ENCODE measurements around the gene GPRIN1. TPM values are rescaled to one million over a fixed set of nuclear protein-coding genes. Genes with fewer than 3 reads are reported as not detected.

GPRIN1 gene
- total RNA-seq, 6 donors from 2014 or later, result under 0.01 to 4.0 (median 1.3) TPM

DNA sequence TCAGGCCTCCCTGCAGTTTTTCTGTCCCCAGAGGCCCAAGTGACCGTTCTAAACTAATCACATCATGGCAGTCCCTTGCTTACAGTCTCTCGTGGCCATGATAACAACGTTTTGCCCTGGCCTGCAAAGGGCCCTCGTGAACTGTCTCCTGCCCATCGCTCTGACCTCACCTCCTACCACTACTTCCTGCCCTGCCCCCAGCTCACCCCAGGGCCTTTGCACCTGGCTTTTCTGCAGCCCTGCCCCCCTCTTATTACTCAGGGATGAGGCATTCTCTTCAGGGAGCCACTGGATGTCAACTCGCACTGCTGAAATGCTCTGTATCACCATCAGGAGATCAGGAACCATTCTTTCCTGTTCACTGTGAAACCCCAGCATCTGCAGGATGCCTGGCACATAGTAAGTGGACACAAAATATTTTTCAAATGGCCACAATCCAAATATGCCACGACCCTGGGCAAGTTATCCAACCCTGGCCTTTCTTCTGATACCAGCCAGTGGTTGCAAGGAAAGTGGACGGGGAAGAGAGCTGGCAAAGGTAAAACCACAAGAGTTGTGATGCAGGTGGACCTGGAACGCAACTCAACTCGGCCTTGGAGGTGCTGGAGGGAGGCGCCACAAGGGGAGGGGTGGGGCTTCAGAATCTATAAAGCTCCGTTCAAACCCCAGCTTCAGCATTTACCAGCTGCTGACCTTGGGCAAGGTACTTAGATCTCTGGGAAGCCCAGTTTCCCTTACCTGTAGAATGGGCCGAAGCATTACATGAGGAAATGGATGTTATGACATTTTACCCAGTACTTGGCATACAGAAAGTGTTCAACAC lies 18.7 kb upstream of the GPRIN1 start:
- H3K27me3 ChIP-seq, result peaks cover 0 to 43% (median 23%) of the 10 kb centered on the region in 4 donors
- no peaks in the 10 kb centered on the region for H3K36me3 ChIP-seq
- H3K9me3 ChIP-seq, result no peaks in the 10 kb centered on the region
- no peak for ATAC-seq (ENCODE audit: low FRiP score in 2 of 2)
- TF ChIP-seq POLR2AphosphoS5 (IDR thresholded peaks at IDR 0.05), result no peak
- TF ChIP-seq POLR2A (IDR thresholded peaks at IDR 0.05), result no peak
- TF ChIP-seq EP300 (IDR thresholded peaks at IDR 0.05), result no peak
- TF ChIP-seq, protein P1, sequence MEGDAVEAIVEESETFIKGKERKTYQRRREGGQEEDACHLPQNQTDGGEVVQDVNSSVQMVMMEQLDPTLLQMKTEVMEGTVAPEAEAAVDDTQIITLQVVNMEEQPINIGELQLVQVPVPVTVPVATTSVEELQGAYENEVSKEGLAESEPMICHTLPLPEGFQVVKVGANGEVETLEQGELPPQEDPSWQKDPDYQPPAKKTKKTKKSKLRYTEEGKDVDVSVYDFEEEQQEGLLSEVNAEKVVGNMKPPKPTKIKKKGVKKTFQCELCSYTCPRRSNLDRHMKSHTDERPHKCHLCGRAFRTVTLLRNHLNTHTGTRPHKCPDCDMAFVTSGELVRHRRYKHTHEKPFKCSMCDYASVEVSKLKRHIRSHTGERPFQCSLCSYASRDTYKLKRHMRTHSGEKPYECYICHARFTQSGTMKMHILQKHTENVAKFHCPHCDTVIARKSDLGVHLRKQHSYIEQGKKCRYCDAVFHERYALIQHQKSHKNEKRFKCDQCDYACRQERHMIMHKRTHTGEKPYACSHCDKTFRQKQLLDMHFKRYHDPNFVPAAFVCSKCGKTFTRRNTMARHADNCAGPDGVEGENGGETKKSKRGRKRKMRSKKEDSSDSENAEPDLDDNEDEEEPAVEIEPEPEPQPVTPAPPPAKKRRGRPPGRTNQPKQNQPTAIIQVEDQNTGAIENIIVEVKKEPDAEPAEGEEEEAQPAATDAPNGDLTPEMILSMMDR (IDR thresholded peaks at IDR 0.05), result no peak
- no peak overlapping the region for H3K4me3 ChIP-seq
- no peak overlapping the region for H3K27ac ChIP-seq
- H3K4me1 ChIP-seq, result peaks cover 12 to 18% (median 13%) of the 10 kb centered on the region in 4 donors
- WGBS, 2 donors, result 49 to 51% methylated on average over 13 of the region's 13 CpGs
- no peak for DNase-seq

DNA sequence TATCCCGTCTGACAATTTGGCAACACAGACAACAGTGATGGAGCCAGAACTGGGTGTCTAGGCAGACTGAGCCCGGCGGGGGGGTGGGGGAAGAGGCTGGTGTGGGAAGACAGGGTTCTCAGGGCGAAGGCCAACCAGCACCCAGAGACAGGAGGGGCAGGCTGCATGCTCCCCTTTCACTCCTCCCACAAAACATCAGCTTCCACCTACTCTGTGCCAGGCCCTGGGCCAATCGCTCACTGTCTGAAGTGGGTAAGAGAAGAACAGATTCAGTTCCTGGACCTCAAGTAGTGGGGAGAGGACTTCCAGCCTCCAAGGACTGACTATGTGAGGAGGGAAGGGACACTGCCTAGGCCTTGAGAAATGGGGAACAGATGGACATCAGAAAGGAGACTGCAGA lies 17.6 kb upstream of the GPRIN1 start:
- ATAC-seq (ENCODE audit: low FRiP score in 2 of 2), result no peak
- Histone ChIP-seq H3K9me3 (no peaks in the 10 kb centered on the region), H3K27ac (no peak overlapping the region), H3K4me3 (no peak overlapping the region), H3K4me1 (peaks cover 12 to 18% (median 13%) of the 10 kb centered on the region in 4 donors), H3K36me3 (no peaks in the 10 kb centered on the region), H3K27me3 (peaks cover 0 to 40% (median 23%) of the 10 kb centered on the region in 4 donors)
- WGBS, 2 donors, result 64 to 77% methylated on average over 5 of the region's 5 CpGs
- TF ChIP-seq POLR2AphosphoS5 (IDR thresholded peaks at IDR 0.05), result no peak
- no peak for TF ChIP-seq POLR2A (IDR thresholded peaks at IDR 0.05)
- no peak for TF ChIP-seq EP300 (IDR thresholded peaks at IDR 0.05)
- TF ChIP-seq, protein P1 (IDR thresholded peaks at IDR 0.05), result no peak
- no peak for DNase-seq

DNA sequence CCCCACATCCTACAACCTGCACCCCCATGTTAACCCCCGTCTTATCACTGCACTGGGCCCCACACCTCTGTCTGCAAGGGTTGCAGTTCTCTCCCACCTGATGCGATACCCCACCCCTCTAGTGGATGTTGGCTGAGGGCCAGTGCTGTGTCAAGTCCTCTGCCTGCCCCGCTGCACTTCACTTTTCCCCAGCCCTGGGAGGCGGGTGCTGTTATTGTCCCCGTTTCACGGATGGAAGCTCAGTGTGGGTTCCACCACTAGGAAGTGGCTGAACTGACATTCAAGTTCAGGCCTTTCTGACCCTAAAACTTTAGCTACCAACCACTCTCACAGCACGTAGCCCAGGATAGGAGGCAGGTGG lies 16.9 kb upstream of the GPRIN1 start:
- Histone ChIP-seq H3K36me3 (no peaks in the 10 kb centered on the region), H3K4me3 (no peak overlapping the region), H3K27me3 (peaks cover 0 to 41% (median 24%) of the 10 kb centered on the region in 4 donors), H3K9me3 (no peaks in the 10 kb centered on the region), H3K27ac (no peak overlapping the region), H3K4me1 (peaks cover 12 to 18% (median 13%) of the 10 kb centered on the region in 4 donors)
- DNase-seq (no peak), ATAC-seq (ENCODE audit: low FRiP score in 2 of 2) (no peak)
- WGBS, 2 donors, result 37 to 52% methylated on average over 7 of the region's 7 CpGs
- no peak for TF ChIP-seq POLR2AphosphoS5 (IDR thresholded peaks at IDR 0.05)
- TF ChIP-seq, protein P1 (IDR thresholded peaks at IDR 0.05), result no peak
- TF ChIP-seq POLR2A (IDR thresholded peaks at IDR 0.05), result no peak
- TF ChIP-seq EP300 (IDR thresholded peaks at IDR 0.05), result no peak

DNA sequence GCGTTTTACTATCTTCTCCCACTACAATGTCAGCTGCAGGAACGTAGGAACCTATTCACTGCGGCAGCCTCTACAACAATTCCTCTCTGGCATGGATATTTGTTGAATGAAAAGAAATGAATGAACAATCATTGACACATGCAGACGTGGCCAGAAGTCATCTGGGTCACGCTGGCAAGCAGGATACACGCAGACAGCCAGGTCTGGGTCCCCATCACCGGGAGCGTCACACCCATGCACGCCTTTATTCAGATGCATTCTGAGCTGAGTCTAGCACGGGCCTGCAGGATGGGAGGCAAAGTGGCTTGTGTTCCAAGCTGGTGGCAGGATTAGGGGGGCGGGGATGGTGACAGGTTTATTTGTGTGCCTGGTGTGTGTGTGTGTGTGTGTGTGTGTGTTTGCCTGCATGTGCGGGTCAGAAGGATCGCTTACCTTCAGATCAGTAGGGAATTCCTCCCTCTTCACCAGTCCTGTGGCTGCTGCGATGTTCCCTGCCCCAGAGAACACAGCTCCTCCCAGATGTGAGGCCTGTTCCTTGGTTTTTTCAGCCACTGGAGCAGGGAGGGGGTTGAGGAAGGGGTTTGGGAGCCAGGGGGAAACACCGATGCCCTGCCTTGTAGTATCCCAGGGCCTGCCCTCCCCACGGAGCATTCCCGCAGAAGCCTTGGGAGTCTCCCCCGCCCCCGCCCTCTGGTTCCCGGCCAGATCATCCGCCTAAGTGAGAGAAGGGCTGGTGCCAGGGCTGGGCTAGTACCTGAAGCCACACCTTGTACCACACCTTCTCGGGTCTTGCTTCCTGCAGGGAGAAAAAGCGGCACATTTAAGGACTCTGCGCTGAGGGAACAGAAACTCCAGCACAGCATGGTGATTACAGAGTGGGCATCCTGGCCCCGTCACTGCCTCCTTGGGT lies 16.3 kb upstream of the GPRIN1 start:
- H3K9me3 ChIP-seq, result no peaks in the 10 kb centered on the region
- no peak overlapping the region for H3K4me3 ChIP-seq
- no peak overlapping the region for H3K27ac ChIP-seq
- DNase-seq, result no peak
- no peaks in the 10 kb centered on the region for H3K36me3 ChIP-seq
- peaks cover 0 to 47% (median 25%) of the 10 kb centered on the region in 4 donors for H3K27me3 ChIP-seq
- peaks cover 12 to 18% (median 13%) of the 10 kb centered on the region in 4 donors for H3K4me1 ChIP-seq
- 50 to 52% methylated on average over 20 to 25 of the region's 25 CpGs for WGBS, 2 donors
- ATAC-seq (ENCODE audit: low FRiP score in 2 of 2), result no peak
- TF ChIP-seq POLR2A (IDR thresholded peaks at IDR 0.05) (no peak), POLR2AphosphoS5 (IDR thresholded peaks at IDR 0.05) (no peak), EP300 (IDR thresholded peaks at IDR 0.05) (no peak)
- TF ChIP-seq, protein P1 (IDR thresholded peaks at IDR 0.05), result no peak
